GM12891 (cell line): ENCODE results near the gene IREB2.
A peak's percentile ranks its signal among the peaks of the same experiment; 100 is the strongest.
"Not testable (repeated sequence)": the region's sequence is repeated elsewhere in the genome, so short reads cannot be mapped to it uniquely, and the experiment has no call there.

ENCODE experiments used
- DNase-seq: peaks from one replicate; pipeline ENCODE4 v3.0.0; 2011; ENCODE audit warnings: low spot score; ENCODE audit not compliant: insufficient read length
- FAIRE-seq: peaks from 2 replicates; lab custom pipeline; 2011; peaks lifted over from hg19 to GRCh38; lab: Jason Lieb, UNC
- PAX5 ChIP-seq: IDR thresholded peaks from 2 replicates; pipeline ENCODE4 v1.6.1; 2011; ENCODE audit warnings: low read length, moderate library complexity, mild to moderate bottlenecking; ENCODE audit not compliant: insufficient read depth, severe bottlenecking
- POLR2A ChIP-seq: IDR thresholded peaks from 2 replicates; pipeline ENCODE4 v1.6.1; 2011; ENCODE audit warnings: low read depth, low read length, control low read depth
- POLR2AphosphoS5 ChIP-seq: IDR thresholded peaks from 2 replicates; pipeline ENCODE4 v1.6.1; 2011; ENCODE audit warnings: low read depth, low read length, control low read depth
- POU2F2 ChIP-seq: IDR thresholded peaks from 2 replicates; pipeline ENCODE4 v1.6.1; 2011; ENCODE audit warnings: low read depth, mild to moderate bottlenecking, control low read depth, low read length, moderate library complexity
- SPI1 ChIP-seq: IDR thresholded peaks from 2 replicates; pipeline ENCODE4 v1.6.1; 2011; ENCODE audit warnings: low read depth, low read length, control low read depth
- TAF1 ChIP-seq: IDR thresholded peaks from 2 replicates; pipeline ENCODE4 v1.6.1; 2011; ENCODE audit warnings: low read depth, low read length, control low read depth

The IREB2 gene

GRCh38 chr15:78426300-78426699, 11.7 kb upstream of the IREB2 start:
- DNase-seq (no peak), FAIRE-seq (no peak)
- no peak for TF ChIP-seq PAX5
- no peak for TF ChIP-seq POLR2A
- no peak for TF ChIP-seq POLR2AphosphoS5
- no peak for TF ChIP-seq POU2F2
- TF ChIP-seq SPI1: no peak
- no peak for TF ChIP-seq TAF1

GRCh38 chr15:78427953-78428352, 10.1 kb upstream of the IREB2 start:
- TF ChIP-seq POLR2AphosphoS5 (no peak), PAX5 (no peak), SPI1 (no peak), TAF1 (no peak), POLR2A (no peak)
- DNase-seq (no peak), FAIRE-seq (no peak)

- TF ChIP-seq SPI1 (no peak), PAX5 (no peak), POU2F2 (no peak), POLR2A (no peak), POLR2AphosphoS5 (no peak), TAF1 (no peak)
- DNase-seq: no peak
- FAIRE-seq: no peak
Observed at GRCh38 chr15:78429477-78429876, 8.5 kb upstream of the IREB2 start.

GRCh38 chr15:78431955-78432354, 6.1 kb upstream of the IREB2 start:
- DNase-seq (no peak), FAIRE-seq (no peak)
- TF ChIP-seq POU2F2: no peak
- no peak for TF ChIP-seq POLR2A
- no peak for TF ChIP-seq POLR2AphosphoS5
- TF ChIP-seq SPI1: no peak

- DNase-seq (no peak), FAIRE-seq (no peak)
- TF ChIP-seq POLR2AphosphoS5: no peak
- no peak for TF ChIP-seq SPI1
- TF ChIP-seq POU2F2: no peak
- TF ChIP-seq TAF1: no peak
- no peak for TF ChIP-seq PAX5
- no peak for TF ChIP-seq POLR2A
Observed at GRCh38 chr15:78432664-78433063, 5.4 kb upstream of the IREB2 start.

GRCh38 chr15:78434134-78434533, 3.9 kb upstream of the IREB2 start:
- TF ChIP-seq TAF1 (no peak), POLR2A (no peak), POU2F2 (no peak), PAX5 (no peak), SPI1 (no peak), POLR2AphosphoS5 (no peak)
- no peak for DNase-seq
- FAIRE-seq: no peak

- not testable (repeated sequence) for FAIRE-seq, DNase-seq
Observed at GRCh38 chr15:78434711-78435110, 3.3 kb upstream of the IREB2 start.

GRCh38 chr15:78437107-78437761, 782 bp upstream of the IREB2 start:
- FAIRE-seq (no peak), DNase-seq (peak; percentile 25)
- TF ChIP-seq POLR2A (no peak), SPI1 (no peak), POLR2AphosphoS5 (no peak), PAX5 (no peak), TAF1 (no peak), POU2F2 (no peak)

GRCh38 chr15:78438619-78439285, 736 bp downstream of the IREB2 start:
- DNase-seq (no peak), FAIRE-seq (peak; percentile 16)
- no peak for TF ChIP-seq POU2F2
- no peak for TF ChIP-seq SPI1
- TF ChIP-seq POLR2A: peak; percentile 55; the same call in 1 of the 2 replicates
- TF ChIP-seq PAX5: no peak
- TF ChIP-seq TAF1: peak; percentile 49; the same call in 1 of the 2 replicates
- peak; percentile 36; the same call in 1 of the 2 replicates for TF ChIP-seq POLR2AphosphoS5

- DNase-seq: no peak
- no peak for FAIRE-seq
- no peak for TF ChIP-seq POLR2A
- TF ChIP-seq SPI1: no peak
- TF ChIP-seq TAF1: no peak
- no peak for TF ChIP-seq POU2F2
- no peak for TF ChIP-seq POLR2AphosphoS5
- TF ChIP-seq PAX5: no peak
Observed at GRCh38 chr15:78440375-78441373, 2.7 kb downstream of the IREB2 start.
